Amniotic stem cell (primary cell): ENCODE results near the gene TMCO4.

Source experiments
- DNase-seq: peaks from one replicate; lab custom pipeline; 2025; lab: John Stamatoyannopoulos, UW

Gene TMCO4

GRCh38 chr1:19749685-19750084, 50.0 kb downstream of the TMCO4 start:
- DNase-seq: no peak

- no peak for DNase-seq
Measured at GRCh38 chr1:19747761-19748160, 52.0 kb downstream of the TMCO4 start.

DNA sequence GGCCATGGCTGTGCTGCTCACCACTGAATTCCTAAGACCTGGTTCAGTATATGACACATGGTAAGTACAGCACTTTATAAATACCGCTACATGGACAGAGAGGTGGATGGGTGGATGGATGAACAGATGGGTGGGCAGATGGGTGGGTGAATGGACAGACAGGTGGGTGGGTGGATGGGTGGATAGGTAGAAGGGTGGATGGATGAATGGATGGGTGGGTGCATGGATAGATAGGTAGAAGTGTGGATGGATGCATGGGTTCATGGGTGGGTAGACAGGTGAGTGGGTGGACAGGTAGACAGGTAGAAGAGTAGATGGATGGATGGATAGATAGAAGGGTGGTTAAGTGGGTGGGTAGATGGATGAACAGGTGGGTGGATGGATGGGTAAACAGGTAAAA, 54.8 kb downstream of the TMCO4 start:
- no peak for DNase-seq

- DNase-seq: no peak
Measured at GRCh38 chr1:19744335-19744743, 55.4 kb downstream of the TMCO4 start.

- no peak for DNase-seq
Measured at GRCh38 chr1:19743793-19744192, 55.9 kb downstream of the TMCO4 start.

- DNase-seq: no peak
Measured at GRCh38 chr1:19743180-19743579, 56.5 kb downstream of the TMCO4 start.

GRCh38 chr1:19739628-19740027, 60.1 kb downstream of the TMCO4 start:
- no peak for DNase-seq

GRCh38 chr1:19738669-19739068, 61.0 kb downstream of the TMCO4 start:
- DNase-seq: no peak

- no peak for DNase-seq
Measured at GRCh38 chr1:19738076-19738475, 61.6 kb downstream of the TMCO4 start.

DNA sequence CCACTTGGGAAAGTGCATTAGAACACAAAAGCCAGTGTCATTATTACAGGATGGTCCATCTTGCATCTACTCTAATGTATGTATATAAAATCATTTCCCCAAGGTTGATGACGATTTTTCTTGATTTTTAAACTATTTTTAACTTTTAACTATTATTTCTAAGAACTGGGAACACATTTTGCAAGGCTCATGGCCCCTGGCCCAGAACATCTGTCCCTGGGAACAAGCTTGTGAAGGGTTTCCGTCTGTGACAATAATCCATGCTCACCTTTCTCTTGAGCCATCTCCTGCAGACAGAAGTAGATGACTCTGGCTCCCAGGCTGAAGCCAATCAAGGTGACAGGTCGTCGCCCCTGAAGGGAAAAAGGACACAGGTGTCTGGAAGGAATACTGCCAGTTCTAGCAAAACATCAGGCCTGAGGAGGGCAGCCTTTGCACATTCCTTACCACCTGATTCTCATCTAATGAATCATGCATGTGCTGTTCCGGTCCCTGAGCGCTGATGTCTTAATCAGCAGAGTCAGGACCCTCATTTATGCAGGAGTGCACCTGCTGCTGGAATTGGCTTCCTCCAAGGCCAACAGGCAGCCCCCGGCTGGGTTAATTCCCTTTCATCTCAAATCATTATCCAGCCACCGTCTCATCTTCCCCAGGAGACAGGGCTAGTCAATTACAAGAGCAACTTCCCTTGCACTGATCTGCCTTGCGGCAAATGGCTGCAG, 62.5 kb downstream of the TMCO4 start:
- DNase-seq: no peak

GRCh38 chr1:19735440-19736127, 64.1 kb downstream of the TMCO4 start:
- DNase-seq: peak; percentile 58

DNA sequence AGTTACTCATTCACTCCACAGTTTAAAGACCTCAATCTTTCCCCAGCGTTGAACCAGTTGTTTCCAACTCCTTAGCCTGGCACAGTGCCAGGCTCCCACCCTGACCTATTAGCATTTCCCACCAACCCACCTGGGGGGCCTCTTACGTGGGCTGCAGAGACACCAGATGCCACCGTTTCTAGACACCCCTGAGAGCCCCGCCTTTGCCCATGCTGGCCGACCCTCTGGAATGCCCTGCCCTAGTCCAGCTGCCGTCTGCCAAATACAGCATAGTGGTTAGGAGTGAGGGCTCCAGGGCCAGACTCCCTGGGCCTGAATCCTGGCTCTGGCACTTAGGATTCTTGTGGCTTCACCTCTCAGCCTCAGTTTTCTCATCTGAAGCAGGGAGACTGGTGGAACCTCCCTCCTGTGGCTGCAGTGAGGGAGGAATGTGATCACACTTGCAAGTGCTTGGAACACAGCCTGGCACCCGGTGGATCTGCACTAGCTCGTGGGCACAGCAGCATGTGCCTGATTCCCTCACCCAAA, 65.2 kb downstream of the TMCO4 start:
- DNase-seq: no peak

DNA sequence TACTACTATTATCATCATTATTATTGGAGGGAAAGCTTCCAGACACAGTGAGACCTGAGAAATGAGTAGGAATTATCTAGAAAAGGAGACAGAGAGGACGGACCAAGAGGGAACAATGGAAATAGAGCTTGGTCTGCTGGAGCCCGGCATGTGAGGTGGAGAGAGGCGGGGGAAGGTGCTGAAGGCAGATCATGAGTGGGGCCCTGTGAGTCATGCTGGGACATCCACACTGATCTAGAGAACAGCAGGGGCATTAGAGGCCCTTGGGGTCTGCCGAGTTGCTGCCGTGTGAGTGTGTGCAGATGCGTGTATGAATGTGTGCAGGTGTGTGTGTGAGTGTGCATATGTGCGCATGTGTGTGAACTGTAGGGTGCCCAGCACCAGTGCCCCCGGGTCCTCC, 65.7 kb downstream of the TMCO4 start:
- no peak for DNase-seq

GRCh38 chr1:19733615-19734014, 66.1 kb downstream of the TMCO4 start:
- no peak for DNase-seq

GRCh38 chr1:19731311-19731821, 68.3 kb downstream of the TMCO4 start:
- DNase-seq: no peak

DNA sequence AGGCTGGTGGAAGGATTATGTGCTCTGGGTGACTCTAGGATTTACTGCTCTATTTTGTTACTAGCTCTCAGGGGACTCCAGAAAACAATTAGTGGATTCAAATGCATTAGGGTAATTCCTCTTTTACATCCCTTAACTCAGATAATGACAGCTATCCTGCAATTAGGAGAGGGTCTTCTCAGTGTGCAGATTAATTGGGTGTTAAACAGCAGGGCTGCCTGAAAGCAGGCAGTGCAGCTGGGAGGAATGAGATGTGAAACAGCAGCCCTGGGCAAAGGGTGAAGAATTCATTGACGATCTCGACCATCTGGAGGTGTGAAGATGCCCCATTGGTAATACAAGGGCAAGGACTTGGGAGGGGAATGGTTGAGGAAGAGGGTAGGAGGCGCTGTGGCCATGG, 68.9 kb downstream of the TMCO4 start:
- DNase-seq: no peak

DNA sequence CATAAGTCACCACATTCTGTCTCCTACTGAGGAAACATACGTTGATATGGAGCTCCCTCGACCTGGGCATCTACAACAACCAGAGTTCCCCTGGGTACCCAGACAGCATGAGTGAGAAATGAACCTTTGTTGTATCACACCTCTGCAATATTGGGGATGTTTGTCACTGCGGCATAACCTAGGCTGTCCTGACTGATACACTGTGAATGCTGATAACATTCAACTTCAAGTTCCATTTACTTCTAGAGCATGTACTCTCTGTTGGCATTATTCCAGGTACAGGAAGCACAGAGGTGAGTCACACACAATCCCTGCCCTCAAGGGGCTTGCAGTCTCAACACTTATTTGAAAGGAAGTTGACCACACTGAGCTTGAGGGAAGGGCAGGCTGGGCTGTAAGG, 69.5 kb downstream of the TMCO4 start:
- no peak for DNase-seq

- no peak for DNase-seq
Measured at GRCh38 chr1:19728413-19729145, 71.1 kb downstream of the TMCO4 start.

GRCh38 chr1:19725606-19726005, 74.1 kb downstream of the TMCO4 start:
- no peak for DNase-seq

DNA sequence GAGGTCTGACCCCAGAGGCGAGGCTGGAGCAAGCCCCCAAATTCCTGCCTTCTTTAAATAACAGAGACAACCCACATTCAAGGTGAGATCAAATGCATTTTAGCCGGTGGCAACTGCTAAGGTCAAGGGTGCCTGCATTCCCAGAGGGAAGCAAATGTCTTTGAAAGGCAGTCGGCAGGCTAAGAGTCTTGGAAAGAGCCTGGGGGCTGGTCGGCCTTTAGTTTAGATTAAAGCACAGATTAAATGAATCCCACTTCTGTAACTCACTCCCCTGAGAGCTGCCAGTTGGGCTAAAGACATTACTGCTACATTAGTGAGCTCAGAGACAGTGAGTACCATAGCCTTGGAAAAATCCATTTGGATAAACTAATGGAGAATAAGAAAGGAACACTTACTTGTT, 75.8 kb downstream of the TMCO4 start:
- no peak for DNase-seq

- no peak for DNase-seq
Measured at GRCh38 chr1:19720973-19721372, 78.7 kb downstream of the TMCO4 start.

- DNase-seq: no peak
Measured at GRCh38 chr1:19720174-19720573, 79.5 kb downstream of the TMCO4 start.

DNA sequence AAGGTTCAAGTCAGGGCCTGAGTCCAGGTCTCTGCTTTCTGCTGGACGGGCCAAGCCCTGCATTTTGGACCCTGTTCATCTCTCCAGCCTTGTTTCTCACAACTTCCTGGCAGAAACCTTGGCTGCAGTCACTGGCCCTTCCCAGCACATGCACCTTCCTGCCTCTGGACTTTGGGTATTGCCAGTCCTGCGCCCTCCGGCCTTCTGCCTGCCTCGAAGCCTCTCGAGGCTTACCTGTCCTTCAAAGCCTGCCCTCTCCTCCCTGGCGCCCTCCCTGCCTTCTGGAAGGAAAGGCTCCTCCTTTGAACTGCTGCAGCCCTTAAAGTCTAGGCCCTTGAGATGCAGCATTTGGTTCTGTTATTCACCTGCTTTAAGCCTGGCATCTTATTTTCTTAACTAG, 82.2 kb downstream of the TMCO4 start:
- no peak for DNase-seq
